ENCODE measurements around the gene TEX264.

Gene TEX264

GRCh38 chr3:51673802-51674654 is 3.0 kb downstream of the TEX264 start:
- DNase-seq (ENCODE audit: low read depth in 1 of 2, low spot score in 1 of 2), result no peak

- DNase-seq (ENCODE audit: low read depth in 1 of 2, low spot score in 1 of 2), result no peak
These were observed 4.2 kb downstream of the TEX264 start for GRCh38 chr3:51675201-51675611.

- DNase-seq (ENCODE audit: low read depth in 1 of 2, low spot score in 1 of 2), result no peak
These were observed 5.1 kb downstream of the TEX264 start for GRCh38 chr3:51676102-51676640.

- no peak for DNase-seq (ENCODE audit: low read depth in 1 of 2, low spot score in 1 of 2)
These were observed 6.3 kb downstream of the TEX264 start for GRCh38 chr3:51677358-51677757.

GRCh38 chr3:51678186-51678585 is 7.1 kb downstream of the TEX264 start:
- DNase-seq (ENCODE audit: low read depth in 1 of 2, low spot score in 1 of 2), result no peak

GRCh38 chr3:51678641-51679040 is 7.6 kb downstream of the TEX264 start:
- no peak for DNase-seq (ENCODE audit: low read depth in 1 of 2, low spot score in 1 of 2)

- DNase-seq (ENCODE audit: low read depth in 1 of 2, low spot score in 1 of 2), result no peak
These were observed 8.3 kb downstream of the TEX264 start for GRCh38 chr3:51679318-51679717.

GRCh38 chr3:51679777-51680176 is 8.7 kb downstream of the TEX264 start:
- no peak for DNase-seq (ENCODE audit: low read depth in 1 of 2, low spot score in 1 of 2)

- no peak for DNase-seq (ENCODE audit: low read depth in 1 of 2, low spot score in 1 of 2)
These were observed 9.1 kb downstream of the TEX264 start for GRCh38 chr3:51680196-51680595.

GRCh38 chr3:51680663-51681230 is 9.7 kb downstream of the TEX264 start:
- no peak for DNase-seq (ENCODE audit: low read depth in 1 of 2, low spot score in 1 of 2)

GRCh38 chr3:51681453-51681852 is 10.4 kb downstream of the TEX264 start:
- DNase-seq (ENCODE audit: low read depth in 1 of 2, low spot score in 1 of 2), result no peak

GRCh38 chr3:51682079-51682478 is 11.0 kb downstream of the TEX264 start:
- DNase-seq (ENCODE audit: low read depth in 1 of 2, low spot score in 1 of 2), result peak in 1 of 2 donors; percentile 70

GRCh38 chr3:51682526-51682925 is 11.5 kb downstream of the TEX264 start:
- DNase-seq (ENCODE audit: low read depth in 1 of 2, low spot score in 1 of 2), result no peak

GRCh38 chr3:51683566-51683965 is 12.5 kb downstream of the TEX264 start:
- no peak for DNase-seq (ENCODE audit: low read depth in 1 of 2, low spot score in 1 of 2)

GRCh38 chr3:51684971-51685751 is 14.1 kb downstream of the TEX264 start:
- no peak for DNase-seq (ENCODE audit: low read depth in 1 of 2, low spot score in 1 of 2)

GRCh38 chr3:51686056-51686455 is 15.0 kb downstream of the TEX264 start:
- no peak for DNase-seq (ENCODE audit: low read depth in 1 of 2, low spot score in 1 of 2)

- DNase-seq (ENCODE audit: low read depth in 1 of 2, low spot score in 1 of 2), result peak; percentile 38 to 60
These were observed 15.6 kb downstream of the TEX264 start for GRCh38 chr3:51686512-51687215.

GRCh38 chr3:51687431-51688205 is 16.6 kb downstream of the TEX264 start:
- DNase-seq (ENCODE audit: low read depth in 1 of 2, low spot score in 1 of 2), result no peak

- DNase-seq (ENCODE audit: low read depth in 1 of 2, low spot score in 1 of 2), result no peak
These were observed 17.2 kb downstream of the TEX264 start for GRCh38 chr3:51688206-51688600.

GRCh38 chr3:51691021-51691420 is 20.0 kb downstream of the TEX264 start:
- no peak for DNase-seq (ENCODE audit: low read depth in 1 of 2, low spot score in 1 of 2)

Measured in activated CD4-positive, alpha-beta T cell treated with anti-CD3 and anti-CD28 coated beads, Interleukin-2, amount 50 U/mL, for 24 hours (primary cell).